Small intestine (tissue), 7 donors: ENCODE results near the gene CDH23. TPM values are rescaled to one million over a fixed set of nuclear protein-coding genes. Genes with fewer than 3 reads are reported as not detected.

ENCODE experiments used
- DNase-seq, 2 donors: peaks; one replicate each; pipeline versions ENCODE4 v3.0.0 to v3.0.0-alpha.2; 2013
- FAIRE-seq: peaks from 2 replicates; lab custom pipeline; 2012; peaks lifted over from hg19 to GRCh38; lab: Jason Lieb, UNC
- H3K27ac ChIP-seq, 3 donors: one replicate each; pipeline ENCODE4 v1.5.1; 2013; ENCODE audit warnings: low read length in 2 of 3, mild to moderate bottlenecking in 2 of 3, control low read depth in 1 of 3, inconsistent platforms in 1 of 3, low read depth in 1 of 3, moderate library complexity in 1 of 3
- H3K27me3 ChIP-seq, 3 donors: one replicate each; pipeline ENCODE4 v1.6.1; 2013; ENCODE audit warnings: low read length in 3 of 3, inconsistent platforms in 1 of 3; ENCODE audit not compliant: control insufficient read depth in 3 of 3, insufficient read depth in 3 of 3
- H3K36me3 ChIP-seq, 3 donors: one replicate each; pipeline ENCODE4 v1.6.1; 2013; ENCODE audit warnings: low read length in 3 of 3, inconsistent platforms in 1 of 3, low read depth in 1 of 3, mild to moderate bottlenecking in 1 of 3, moderate library complexity in 1 of 3; ENCODE audit not compliant: control insufficient read depth in 3 of 3, insufficient read depth in 2 of 3
- H3K4me1 ChIP-seq, 3 donors: one replicate each; pipeline ENCODE4 v1.6.1; 2013; ENCODE audit warnings: low read length in 2 of 3, inconsistent platforms in 1 of 3, low read depth in 1 of 3, mild to moderate bottlenecking in 1 of 3, moderate library complexity in 1 of 3; ENCODE audit not compliant: control insufficient read depth in 3 of 3, insufficient read depth in 2 of 3
- H3K4me3 ChIP-seq, 3 donors: one replicate each; pipeline ENCODE4 v1.5.1; 2013; ENCODE audit warnings: low read length in 3 of 3, control low read depth in 1 of 3, inconsistent platforms in 1 of 3, low read depth in 1 of 3, mild to moderate bottlenecking in 1 of 3, moderate library complexity in 1 of 3
- H3K9me3 ChIP-seq, 2 donors: one replicate each; pipeline ENCODE4 v1.6.1; 2013; ENCODE audit warnings: low read depth in 1 of 2, low read length in 1 of 2; ENCODE audit not compliant: control insufficient read depth in 2 of 2, insufficient read depth in 1 of 2
- WGBS, 3 donors: extraction: QIAGEN DNeasy Blood & Tissue Kit; methylation state at CpG; one replicate each; pipeline ENCODE4 v1.1.7; 2013; 5-methylcytosine and 5-hydroxymethylcytosine counted together
- polyA plus RNA-seq, 4 donors: library from polyadenylated mRNA; stranded (reverse) in 3 of 4; unstranded in 1 of 4; fragments of 200-250 nt in 3 of 4; fragments of 120-200 nt in 1 of 4; gene quantifications; one replicate each; pipeline versions ENCODE4 v1.2.1 to v1.2.3, GENCODE V29; 2013
- donor health status: healthy with polysubstance abuse.
- donor health status: control.
- donor health status: control.
- donor health status: Bipolar disorder and iron deficiency.
- donor health status: healthy.

The CDH23 gene
- polyA plus RNA-seq, 4 donors, result 0.89 to 2.5 (median 1.6) TPM

- Histone ChIP-seq H3K36me3 (no peaks in the 10 kb centered on the region), H3K9me3 (no peaks in the 10 kb centered on the region), H3K27me3 (no peaks in the 10 kb centered on the region), H3K4me3 (no peak overlapping the region), H3K4me1 (peaks cover 0 to 56% (median 5%) of the 10 kb centered on the region in 3 donors), H3K27ac (no peak overlapping the region)
- FAIRE-seq (no peak), DNase-seq (no peak)
- 77 to 87% (median 84%) methylated on average over 5 of the region's 5 CpGs for whole genome bisulfite sequencing, 3 donors
Observed at GRCh38 chr10:71641986-71642385, 245.3 kb downstream of the CDH23 start.

- no peak overlapping the region for H3K27ac ChIP-seq
- DNase-seq (peak; percentile 46 to 74), FAIRE-seq (no peak)
- no peaks in the 10 kb centered on the region for H3K36me3 ChIP-seq
- H3K9me3 ChIP-seq, result no peaks in the 10 kb centered on the region
- peaks cover 0 to 53% (median 5%) of the 10 kb centered on the region in 3 donors for H3K4me1 ChIP-seq
- H3K27me3 ChIP-seq, result no peaks in the 10 kb centered on the region
- WGBS, 3 donors, result 27 to 63% (median 48%) methylated on average over 4 to 6 of the region's 6 CpGs
- H3K4me3 ChIP-seq, result no peak overlapping the region
Observed at GRCh38 chr10:71643904-71644303, 247.2 kb downstream of the CDH23 start.

- no peaks in the 10 kb centered on the region for H3K36me3 ChIP-seq
- no peak overlapping the region for H3K4me3 ChIP-seq
- no peaks in the 10 kb centered on the region for H3K9me3 ChIP-seq
- DNase-seq (no peak), FAIRE-seq (no peak)
- no peak overlapping the region for H3K27ac ChIP-seq
- peaks cover 0 to 53% (median 3%) of the 10 kb centered on the region in 3 donors for H3K4me1 ChIP-seq
- H3K27me3 ChIP-seq, result no peaks in the 10 kb centered on the region
- WGBS, 3 donors, result 72 to 79% (median 76%) methylated on average over 6 of the region's 6 CpGs
Observed at GRCh38 chr10:71644307-71645180, 247.8 kb downstream of the CDH23 start.

GRCh38 chr10:71645185-71645584 is 248.5 kb downstream of the CDH23 start:
- WGBS, 3 donors, result 79 to 99% (median 90%) methylated on average over 6 of the region's 6 CpGs
- Histone ChIP-seq H3K4me3 (no peak overlapping the region), H3K27me3 (no peaks in the 10 kb centered on the region), H3K36me3 (no peaks in the 10 kb centered on the region), H3K4me1 (peaks cover 0 to 46% (median 0%) of the 10 kb centered on the region in 3 donors), H3K27ac (no peak overlapping the region), H3K9me3 (no peaks in the 10 kb centered on the region)
- DNase-seq (no peak), FAIRE-seq (no peak)

- H3K36me3 ChIP-seq, result no peaks in the 10 kb centered on the region
- H3K27ac ChIP-seq, result no peak overlapping the region
- FAIRE-seq (no peak), DNase-seq (no peak)
- no peaks in the 10 kb centered on the region for H3K27me3 ChIP-seq
- peaks cover 0 to 45% (median 0%) of the 10 kb centered on the region in 3 donors for H3K4me1 ChIP-seq
- H3K9me3 ChIP-seq, result no peaks in the 10 kb centered on the region
- WGBS, 3 donors, result 86 to 92% (median 87%) methylated on average over 6 of the region's 6 CpGs
- no peak overlapping the region for H3K4me3 ChIP-seq
Observed at GRCh38 chr10:71646037-71646436, 249.3 kb downstream of the CDH23 start.

- DNase-seq (no peak), FAIRE-seq (no peak)
- Histone ChIP-seq H3K27me3 (no peaks in the 10 kb centered on the region), H3K4me1 (peaks cover 0 to 49% (median 0%) of the 10 kb centered on the region in 3 donors), H3K4me3 (no peak overlapping the region), H3K27ac (no peak overlapping the region), H3K9me3 (no peaks in the 10 kb centered on the region), H3K36me3 (no peaks in the 10 kb centered on the region)
- WGBS, 3 donors, result 77 to 88% (median 83%) methylated on average over 13 of the region's 13 CpGs
Observed at GRCh38 chr10:71646592-71647292, 250.0 kb downstream of the CDH23 start.

GRCh38 chr10:71647526-71648253 is 251.0 kb downstream of the CDH23 start:
- Histone ChIP-seq H3K9me3 (no peaks in the 10 kb centered on the region), H3K27me3 (no peaks in the 10 kb centered on the region), H3K36me3 (no peaks in the 10 kb centered on the region), H3K27ac (no peak overlapping the region), H3K4me1 (peaks cover 0 to 59% (median 0%) of the 10 kb centered on the region in 3 donors), H3K4me3 (no peak overlapping the region)
- 46 to 62% (median 55%) methylated on average over 14 of the region's 14 CpGs for WGBS, 3 donors
- FAIRE-seq (no peak), DNase-seq (no peak)
